ENCODE measurements around the gene ATP11A.

Gene ATP11A

GRCh38 chr13:112743451-112744167 lies 53.8 kb downstream of the ATP11A start:
- no peak for DNase-seq

- DNase-seq = no peak
Measured at GRCh38 chr13:112744168-112745021, 54.6 kb downstream of the ATP11A start.

GRCh38 chr13:112746044-112746443 lies 56.2 kb downstream of the ATP11A start:
- DNase-seq = no peak

- DNase-seq = no peak
Measured at GRCh38 chr13:112747256-112747655, 57.4 kb downstream of the ATP11A start.

GRCh38 chr13:112748947-112749735 lies 59.3 kb downstream of the ATP11A start:
- no peak for DNase-seq

- DNase-seq = no peak
Measured at GRCh38 chr13:112750570-112750969, 60.7 kb downstream of the ATP11A start.

GRCh38 chr13:112751617-112752016 lies 61.8 kb downstream of the ATP11A start:
- no peak for DNase-seq

GRCh38 chr13:112752211-112752610 lies 62.4 kb downstream of the ATP11A start:
- DNase-seq = no peak

- DNase-seq = no peak
Measured at GRCh38 chr13:112752711-112753541, 63.1 kb downstream of the ATP11A start.

GRCh38 chr13:112753833-112754232 lies 64.0 kb downstream of the ATP11A start:
- DNase-seq = no peak

GRCh38 chr13:112754281-112755025 lies 64.6 kb downstream of the ATP11A start:
- DNase-seq = no peak

- no peak for DNase-seq
Measured at GRCh38 chr13:112755331-112755730, 65.5 kb downstream of the ATP11A start.

GRCh38 chr13:112756081-112756480 lies 66.2 kb downstream of the ATP11A start:
- DNase-seq = no peak

- no peak for DNase-seq
Measured at GRCh38 chr13:112756511-112756966, 66.7 kb downstream of the ATP11A start.

GRCh38 chr13:112756967-112757758 lies 67.3 kb downstream of the ATP11A start:
- DNase-seq = no peak

- DNase-seq = no peak
Measured at GRCh38 chr13:112757759-112758086, 67.9 kb downstream of the ATP11A start.

- no peak for DNase-seq
Measured at GRCh38 chr13:112759053-112759452, 69.2 kb downstream of the ATP11A start.

GRCh38 chr13:112759827-112760226 lies 70.0 kb downstream of the ATP11A start:
- no peak for DNase-seq

GRCh38 chr13:112760435-112760834 lies 70.6 kb downstream of the ATP11A start:
- no peak for DNase-seq

- DNase-seq = no peak
Measured at GRCh38 chr13:112760931-112761330, 71.1 kb downstream of the ATP11A start.
